SJSA1 (cell line): ENCODE results near the gene SLC30A1. TPM values are rescaled to one million over a fixed set of nuclear protein-coding genes. Genes with fewer than 3 reads are reported as not detected.

Experiments used
- DNase-seq, 2 experiments: peaks; one replicate each; pipeline ENCODE4 v3.0.0-alpha.2; 2015 to 2020; ENCODE audit warnings: low spot score in 2 of 2, low read depth in 1 of 2
- H3K27ac ChIP-seq: fragments of 250-450 bp; sonication (Bioruptor Pico); 2 replicates; pipeline ENCODE4 v1.5.1; 2020; ENCODE audit warnings: mild to moderate bottlenecking, moderate library complexity
- H3K27me3 ChIP-seq: fragments of 250-450 bp; sonication (Bioruptor Pico); replicated peaks from 2 replicates; pipeline ENCODE4 v1.5.1; 2020; ENCODE audit warnings: mild to moderate bottlenecking, moderate library complexity
- H3K36me3 ChIP-seq: fragments of 250-450 bp; sonication (Bioruptor Pico); 2 replicates; pipeline ENCODE4 v1.5.1; 2020; ENCODE audit warnings: mild to moderate bottlenecking
- H3K4me1 ChIP-seq: fragments of 250-450 bp; sonication (Bioruptor Pico); replicated peaks from 2 replicates; pipeline ENCODE4 v1.6.1; 2021; ENCODE audit warnings: mild to moderate bottlenecking
- H3K4me3 ChIP-seq: fragments of 250-450 bp; sonication (Bioruptor Pico); 2 replicates; pipeline ENCODE4 v1.5.1; 2020; ENCODE audit warnings: mild to moderate bottlenecking
- H3K9me3 ChIP-seq: fragments of 250-450 bp; sonication (Bioruptor Pico); replicated peaks from 2 replicates; pipeline ENCODE4 v1.5.1; 2020; ENCODE audit warnings: mild to moderate bottlenecking
- total RNA-seq: library from RNA; depleted of rRNA; stranded (reverse); fragments of >200 nt; shearing (Covaris generic); gene quantifications from 2 replicates; pipeline ENCODE4 v1.2.3, GENCODE V29; 2014

The SLC30A1 gene
- total RNA-seq, 1 experiment from 2014 or later: 14.5 TPM

GRCh38 chr1:211604548-211604947 lies 25.6 kb upstream of the SLC30A1 start:
- no peak for DNase-seq
- Histone ChIP-seq H3K36me3 (no peaks in the 10 kb centered on the region), H3K9me3 (no peaks in the 10 kb centered on the region)

GRCh38 chr1:211603713-211604112 lies 24.8 kb upstream of the SLC30A1 start:
- Histone ChIP-seq H3K36me3 (no peaks in the 10 kb centered on the region), H3K27me3 (no peaks in the 10 kb centered on the region), H3K27ac (no peak overlapping the region), H3K4me3 (no peak overlapping the region), H3K9me3 (no peaks in the 10 kb centered on the region), H3K4me1 (peaks cover 7% of the 10 kb centered on the region; the same call in 1 of the 2 replicates)
- DNase-seq: no peak

More at GRCh38 chr1:211604548-211604947, 25.6 kb upstream of the SLC30A1 start:
- Histone ChIP-seq H3K4me1 (peaks cover 7% of the 10 kb centered on the region; the same call in 1 of the 2 replicates), H3K27ac (no peak overlapping the region), H3K4me3 (no peak overlapping the region), H3K27me3 (no peaks in the 10 kb centered on the region)

GRCh38 chr1:211603191-211603701 lies 24.3 kb upstream of the SLC30A1 start:
- Histone ChIP-seq H3K4me1 (peaks cover 7% of the 10 kb centered on the region; the same call in 1 of the 2 replicates), H3K9me3 (no peaks in the 10 kb centered on the region), H3K36me3 (no peaks in the 10 kb centered on the region), H3K27ac (no peak overlapping the region), H3K27me3 (no peaks in the 10 kb centered on the region), H3K4me3 (no peak overlapping the region)
- DNase-seq: no peak

GRCh38 chr1:211601982-211602670 lies 23.2 kb upstream of the SLC30A1 start:
- Histone ChIP-seq H3K4me3 (no peak overlapping the region), H3K27me3 (no peaks in the 10 kb centered on the region), H3K9me3 (no peaks in the 10 kb centered on the region), H3K27ac (no peak overlapping the region), H3K4me1 (peaks cover 17% of the 10 kb centered on the region), H3K36me3 (no peaks in the 10 kb centered on the region)
- no peak for DNase-seq

- no peak for DNase-seq
- Histone ChIP-seq H3K27me3 (no peaks in the 10 kb centered on the region), H3K4me3 (no peak overlapping the region), H3K4me1 (peaks cover 24% of the 10 kb centered on the region), H3K36me3 (no peaks in the 10 kb centered on the region), H3K9me3 (no peaks in the 10 kb centered on the region), H3K27ac (no peak overlapping the region)
Observed at GRCh38 chr1:211601159-211601558, 22.2 kb upstream of the SLC30A1 start.

- no peak for DNase-seq
- H3K27ac ChIP-seq: no peak overlapping the region
- H3K36me3 ChIP-seq: no peaks in the 10 kb centered on the region
- H3K4me1 ChIP-seq: peaks cover 21% of the 10 kb centered on the region
- no peaks in the 10 kb centered on the region for H3K9me3 ChIP-seq
- no peak overlapping the region for H3K4me3 ChIP-seq
- H3K27me3 ChIP-seq: no peaks in the 10 kb centered on the region
Observed at GRCh38 chr1:211599250-211599649, 20.3 kb upstream of the SLC30A1 start.

GRCh38 chr1:211598514-211598913 lies 19.6 kb upstream of the SLC30A1 start:
- H3K9me3 ChIP-seq: no peaks in the 10 kb centered on the region
- no peak for DNase-seq
- no peaks in the 10 kb centered on the region for H3K27me3 ChIP-seq
- H3K4me1 ChIP-seq: peaks cover 21% of the 10 kb centered on the region
- H3K36me3 ChIP-seq: no peaks in the 10 kb centered on the region
- H3K4me3 ChIP-seq: no peak overlapping the region
- H3K27ac ChIP-seq: no peak overlapping the region

GRCh38 chr1:211596418-211597181 lies 17.6 kb upstream of the SLC30A1 start:
- no peaks in the 10 kb centered on the region for H3K36me3 ChIP-seq

GRCh38 chr1:211595419-211595818 lies 16.5 kb upstream of the SLC30A1 start:
- no peaks in the 10 kb centered on the region for H3K36me3 ChIP-seq
- no peak for DNase-seq
- H3K9me3 ChIP-seq: no peaks in the 10 kb centered on the region
- no peaks in the 10 kb centered on the region for H3K27me3 ChIP-seq
- H3K4me1 ChIP-seq: peaks cover 35% of the 10 kb centered on the region
- H3K4me3 ChIP-seq: no peak overlapping the region
- no peak overlapping the region for H3K27ac ChIP-seq

More at GRCh38 chr1:211596418-211597181, 17.6 kb upstream of the SLC30A1 start:
- Histone ChIP-seq H3K27ac (no peak overlapping the region), H3K4me3 (no peak overlapping the region), H3K27me3 (no peaks in the 10 kb centered on the region), H3K9me3 (no peaks in the 10 kb centered on the region), H3K4me1 (peaks cover 33% of the 10 kb centered on the region)
- DNase-seq: no peak

GRCh38 chr1:211591980-211592493 lies 13.1 kb upstream of the SLC30A1 start:
- Histone ChIP-seq H3K9me3 (no peaks in the 10 kb centered on the region), H3K27ac (peak overlapping the region; percentile 50), H3K4me1 (peaks cover 27% of the 10 kb centered on the region), H3K27me3 (no peaks in the 10 kb centered on the region), H3K4me3 (no peak overlapping the region), H3K36me3 (no peaks in the 10 kb centered on the region)
- peak; percentile 62 to 87 for DNase-seq

- DNase-seq: no peak
- Histone ChIP-seq H3K27ac (no peak overlapping the region), H3K4me3 (no peak overlapping the region), H3K9me3 (no peaks in the 10 kb centered on the region), H3K4me1 (peaks cover 21% of the 10 kb centered on the region), H3K36me3 (no peaks in the 10 kb centered on the region), H3K27me3 (no peaks in the 10 kb centered on the region)
Observed at GRCh38 chr1:211589782-211590721, 11.1 kb upstream of the SLC30A1 start.

GRCh38 chr1:211588711-211589110 lies 9.8 kb upstream of the SLC30A1 start:
- DNase-seq: no peak
- no peak overlapping the region for H3K27ac ChIP-seq

GRCh38 chr1:211587123-211587522 lies 8.2 kb upstream of the SLC30A1 start:
- peaks cover 11% of the 10 kb centered on the region for H3K4me1 ChIP-seq
- no peak overlapping the region for H3K27ac ChIP-seq
- H3K27me3 ChIP-seq: no peaks in the 10 kb centered on the region
- no peak overlapping the region for H3K4me3 ChIP-seq
- no peaks in the 10 kb centered on the region for H3K9me3 ChIP-seq
- DNase-seq: no peak
- no peaks in the 10 kb centered on the region for H3K36me3 ChIP-seq

More at GRCh38 chr1:211588711-211589110, 9.8 kb upstream of the SLC30A1 start:
- Histone ChIP-seq H3K9me3 (no peaks in the 10 kb centered on the region), H3K27me3 (no peaks in the 10 kb centered on the region), H3K4me3 (no peak overlapping the region), H3K36me3 (no peaks in the 10 kb centered on the region), H3K4me1 (peaks cover 21% of the 10 kb centered on the region)
